OCI-LY1 (cell line): ENCODE results near the gene LAMA4.

Experiments used
- EZH2 ChIP-seq: fragments of 200-600 bp; sonication (generic), shearing (Covaris generic); IDR thresholded peaks from 2 replicates; pipeline ENCODE4 v1.8.0; 2017; ENCODE audit warnings: borderline replicate concordance, mixed run types, mild to moderate bottlenecking, antibody characterized with exemption, low read length, moderate library complexity, mixed read lengths
- TF ChIP-seq, protein P1 (sequence below): fragments of 200-600 bp; sonication (generic), shearing (Covaris generic); IDR thresholded peaks from 2 replicates; pipeline ENCODE4 v1.5.1; 2017; ENCODE audit warnings: mild to moderate bottlenecking, antibody characterized with exemption, low read length, moderate library complexity, mixed read lengths

DNA sequence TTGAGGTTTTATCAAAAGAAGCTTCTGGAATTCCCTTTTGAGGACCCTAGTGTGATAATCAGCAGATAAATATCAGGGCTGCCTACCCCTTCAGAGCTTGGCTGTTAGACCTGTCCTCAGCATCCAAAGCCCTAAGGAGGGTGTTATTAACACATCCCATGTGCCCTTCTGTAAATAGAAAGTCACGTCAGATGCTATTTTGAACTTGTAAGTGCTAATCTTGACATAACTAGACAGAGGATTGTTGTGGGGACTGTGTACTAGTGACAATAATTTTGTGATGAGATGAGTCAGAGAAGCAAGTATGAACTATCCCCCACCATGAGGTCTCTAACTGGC, 4.9 kb upstream of the LAMA4 start:
- TF ChIP-seq, protein P1, sequence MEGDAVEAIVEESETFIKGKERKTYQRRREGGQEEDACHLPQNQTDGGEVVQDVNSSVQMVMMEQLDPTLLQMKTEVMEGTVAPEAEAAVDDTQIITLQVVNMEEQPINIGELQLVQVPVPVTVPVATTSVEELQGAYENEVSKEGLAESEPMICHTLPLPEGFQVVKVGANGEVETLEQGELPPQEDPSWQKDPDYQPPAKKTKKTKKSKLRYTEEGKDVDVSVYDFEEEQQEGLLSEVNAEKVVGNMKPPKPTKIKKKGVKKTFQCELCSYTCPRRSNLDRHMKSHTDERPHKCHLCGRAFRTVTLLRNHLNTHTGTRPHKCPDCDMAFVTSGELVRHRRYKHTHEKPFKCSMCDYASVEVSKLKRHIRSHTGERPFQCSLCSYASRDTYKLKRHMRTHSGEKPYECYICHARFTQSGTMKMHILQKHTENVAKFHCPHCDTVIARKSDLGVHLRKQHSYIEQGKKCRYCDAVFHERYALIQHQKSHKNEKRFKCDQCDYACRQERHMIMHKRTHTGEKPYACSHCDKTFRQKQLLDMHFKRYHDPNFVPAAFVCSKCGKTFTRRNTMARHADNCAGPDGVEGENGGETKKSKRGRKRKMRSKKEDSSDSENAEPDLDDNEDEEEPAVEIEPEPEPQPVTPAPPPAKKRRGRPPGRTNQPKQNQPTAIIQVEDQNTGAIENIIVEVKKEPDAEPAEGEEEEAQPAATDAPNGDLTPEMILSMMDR: no peak
- no peak for TF ChIP-seq EZH2
